ENCODE data around the gene EXTL2.

EXTL2 gene

GRCh38 chr1:100924212-100924611 lies 29.6 kb upstream of the EXTL2 start:
- TF ChIP-seq, protein P1, sequence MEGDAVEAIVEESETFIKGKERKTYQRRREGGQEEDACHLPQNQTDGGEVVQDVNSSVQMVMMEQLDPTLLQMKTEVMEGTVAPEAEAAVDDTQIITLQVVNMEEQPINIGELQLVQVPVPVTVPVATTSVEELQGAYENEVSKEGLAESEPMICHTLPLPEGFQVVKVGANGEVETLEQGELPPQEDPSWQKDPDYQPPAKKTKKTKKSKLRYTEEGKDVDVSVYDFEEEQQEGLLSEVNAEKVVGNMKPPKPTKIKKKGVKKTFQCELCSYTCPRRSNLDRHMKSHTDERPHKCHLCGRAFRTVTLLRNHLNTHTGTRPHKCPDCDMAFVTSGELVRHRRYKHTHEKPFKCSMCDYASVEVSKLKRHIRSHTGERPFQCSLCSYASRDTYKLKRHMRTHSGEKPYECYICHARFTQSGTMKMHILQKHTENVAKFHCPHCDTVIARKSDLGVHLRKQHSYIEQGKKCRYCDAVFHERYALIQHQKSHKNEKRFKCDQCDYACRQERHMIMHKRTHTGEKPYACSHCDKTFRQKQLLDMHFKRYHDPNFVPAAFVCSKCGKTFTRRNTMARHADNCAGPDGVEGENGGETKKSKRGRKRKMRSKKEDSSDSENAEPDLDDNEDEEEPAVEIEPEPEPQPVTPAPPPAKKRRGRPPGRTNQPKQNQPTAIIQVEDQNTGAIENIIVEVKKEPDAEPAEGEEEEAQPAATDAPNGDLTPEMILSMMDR (conservative IDR thresholded peaks at IDR 0.05; ENCODE audit: low read depth, low read length): no peak
- no peak overlapping the region for H3K4me3 ChIP-seq (ENCODE audit: low read length)
- no peak for DNase-seq (ENCODE audit: low read depth)

- no peak overlapping the region for H3K4me3 ChIP-seq (ENCODE audit: low read length)
- TF ChIP-seq, protein P1 (conservative IDR thresholded peaks at IDR 0.05; ENCODE audit: low read depth, low read length): peak; percentile 46
- DNase-seq (ENCODE audit: low read depth): no peak
Measured at GRCh38 chr1:100921110-100921706, 26.6 kb upstream of the EXTL2 start.

- TF ChIP-seq, protein P1 (conservative IDR thresholded peaks at IDR 0.05; ENCODE audit: low read depth, low read length): no peak
- H3K4me3 ChIP-seq (ENCODE audit: low read length): no peak overlapping the region
- DNase-seq (ENCODE audit: low read depth): no peak
Measured at GRCh38 chr1:100912019-100912418, 17.4 kb upstream of the EXTL2 start.

DNA sequence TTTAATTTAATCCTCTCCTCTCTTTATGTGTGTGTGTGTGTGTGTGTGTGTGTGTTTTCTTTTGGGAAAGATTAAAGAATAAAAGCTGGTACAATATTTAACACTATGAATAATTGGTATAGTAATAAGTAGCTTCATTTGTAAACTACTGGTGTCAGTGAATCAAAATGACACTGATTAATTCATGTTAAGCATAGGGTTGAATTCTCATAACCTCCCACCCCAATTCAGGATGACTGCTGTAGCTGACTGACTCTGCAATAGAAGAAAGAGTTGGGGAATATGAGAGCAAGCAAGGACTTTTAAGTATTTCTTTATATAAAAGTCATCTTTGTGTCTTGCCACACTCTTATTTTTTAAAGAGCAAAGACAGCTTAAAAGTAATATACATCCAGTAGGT lies 14.4 kb upstream of the EXTL2 start:
- TF ChIP-seq, protein P1 (conservative IDR thresholded peaks at IDR 0.05; ENCODE audit: low read depth, low read length): no peak
- no peak overlapping the region for H3K4me3 ChIP-seq (ENCODE audit: low read length)
- DNase-seq (ENCODE audit: low read depth): no peak

GRCh38 chr1:100907887-100908286 lies 13.2 kb upstream of the EXTL2 start:
- no peak for DNase-seq (ENCODE audit: low read depth)
- no peak overlapping the region for H3K4me3 ChIP-seq (ENCODE audit: low read length)
- TF ChIP-seq, protein P1 (conservative IDR thresholded peaks at IDR 0.05; ENCODE audit: low read depth, low read length): no peak

GRCh38 chr1:100905181-100905580 lies 10.5 kb upstream of the EXTL2 start:
- TF ChIP-seq, protein P1 (conservative IDR thresholded peaks at IDR 0.05; ENCODE audit: low read depth, low read length): no peak
- no peak overlapping the region for H3K4me3 ChIP-seq (ENCODE audit: low read length)
- DNase-seq (ENCODE audit: low read depth): no peak

GRCh38 chr1:100904528-100904927 lies 9.9 kb upstream of the EXTL2 start:
- no peak overlapping the region for H3K4me3 ChIP-seq (ENCODE audit: low read length)
- TF ChIP-seq, protein P1 (conservative IDR thresholded peaks at IDR 0.05; ENCODE audit: low read depth, low read length): no peak
- DNase-seq (ENCODE audit: low read depth): no peak
